DMS 273 (cell line): ENCODE measurements around the gene TAF11L10.
A peak's percentile ranks its signal among the peaks of the same experiment; 100 is the strongest.
"Not testable (repeated sequence)": the region's sequence is repeated elsewhere in the genome, so short reads cannot be mapped to it uniquely, and the experiment has no call there.

Experiments used
- DNase-seq: peaks from one replicate; lab custom pipeline; 2025; ENCODE audit not compliant: unreplicated experiment; lab: John Stamatoyannopoulos, UW

TAF11L10 gene

DNA sequence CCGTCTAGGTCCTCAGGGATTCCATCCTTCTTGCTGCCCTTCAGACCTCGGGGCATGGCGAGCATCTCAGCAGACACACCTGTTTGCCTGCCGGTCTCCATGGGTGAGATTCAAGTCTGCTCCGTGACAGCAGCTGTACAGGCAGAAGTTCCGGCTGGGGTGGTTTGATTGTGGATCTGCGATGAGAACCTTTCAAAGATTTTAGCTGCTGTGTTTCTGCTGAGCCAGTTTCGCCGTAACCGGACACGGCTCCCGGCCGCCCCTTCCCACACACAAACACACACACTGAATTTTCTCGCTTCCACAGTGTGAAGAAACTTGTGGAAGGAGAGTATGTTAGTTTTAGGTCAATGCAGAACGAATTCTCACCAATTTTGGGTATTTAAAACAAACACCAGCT lies at the start of gene TAF11L10:
Gene TAF11L10, minus strand, starts transcription at position 101 of the 400 bp plus-strand sequence.
- not testable (repeated sequence) for DNase-seq

DNA sequence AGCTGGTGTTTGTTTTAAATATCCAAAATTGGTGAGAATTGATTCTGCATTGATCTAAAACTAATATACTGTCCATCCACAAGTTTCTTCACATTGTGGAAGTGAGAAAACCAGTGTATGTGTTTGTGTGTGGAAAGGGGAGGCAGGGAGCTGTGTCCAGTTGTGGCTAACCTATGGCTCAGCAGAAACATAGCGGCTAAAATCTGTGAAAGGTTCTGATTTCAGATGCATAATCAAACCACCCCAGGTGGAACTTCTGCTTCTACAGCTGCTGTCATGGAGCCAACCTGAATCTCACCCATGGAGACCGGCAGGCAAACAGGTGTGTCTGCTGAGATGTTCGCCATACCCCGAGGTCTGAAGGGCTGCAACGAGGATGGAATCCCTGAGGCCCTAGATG lies 36.5 kb upstream of the TAF11L10 start, which contains the start of gene TAF11L14:
Gene TAF11L14, plus strand, starts transcription at position 301 of the 400 bp plus-strand sequence.
- DNase-seq = no peak

DNA sequence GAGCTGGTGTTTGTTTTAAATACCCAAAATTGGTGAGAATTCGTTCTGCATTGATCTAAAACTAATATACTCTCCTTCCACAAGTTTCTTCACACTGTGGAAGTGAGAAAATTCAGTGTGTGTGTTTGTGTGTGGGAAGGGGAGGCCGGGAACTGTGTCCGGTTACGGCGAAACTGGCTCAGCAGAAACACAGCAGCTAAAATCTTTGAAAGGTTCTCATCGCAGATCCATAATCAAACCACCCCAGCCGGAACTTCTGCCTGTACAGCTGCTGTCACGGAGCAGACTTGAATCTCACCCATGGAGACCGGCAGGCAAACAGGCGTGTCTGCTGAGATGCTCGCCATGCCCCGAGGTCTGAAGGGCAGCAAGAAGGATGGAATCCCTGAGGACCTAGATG lies 34.2 kb upstream of the TAF11L10 start, which contains the start of gene TAF11L13:
Gene TAF11L13, plus strand, starts transcription at position 301 of the 400 bp plus-strand sequence.
- DNase-seq = not testable (repeated sequence)

DNA sequence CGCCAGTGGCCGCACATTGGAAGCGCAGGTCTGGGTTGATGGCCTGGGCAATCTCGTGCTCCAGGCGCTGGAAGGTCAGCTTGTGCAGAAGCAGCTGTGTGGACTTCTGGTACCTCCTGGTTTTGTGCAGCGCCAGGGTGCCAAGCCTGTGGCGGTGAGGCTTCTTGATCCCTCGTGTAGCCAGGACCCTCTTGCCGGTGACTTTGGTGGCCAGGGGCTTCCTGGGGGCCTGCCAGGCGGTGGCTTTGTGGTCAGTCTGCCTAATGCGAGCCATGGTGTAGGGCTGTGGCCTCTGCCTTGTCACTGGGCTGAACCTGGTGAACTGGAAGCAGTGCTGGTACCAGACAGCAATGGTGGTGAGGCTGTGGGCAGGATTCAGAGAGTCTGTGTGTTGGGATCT lies 28.1 kb upstream of the TAF11L10 start:
- DNase-seq = no peak

DNA sequence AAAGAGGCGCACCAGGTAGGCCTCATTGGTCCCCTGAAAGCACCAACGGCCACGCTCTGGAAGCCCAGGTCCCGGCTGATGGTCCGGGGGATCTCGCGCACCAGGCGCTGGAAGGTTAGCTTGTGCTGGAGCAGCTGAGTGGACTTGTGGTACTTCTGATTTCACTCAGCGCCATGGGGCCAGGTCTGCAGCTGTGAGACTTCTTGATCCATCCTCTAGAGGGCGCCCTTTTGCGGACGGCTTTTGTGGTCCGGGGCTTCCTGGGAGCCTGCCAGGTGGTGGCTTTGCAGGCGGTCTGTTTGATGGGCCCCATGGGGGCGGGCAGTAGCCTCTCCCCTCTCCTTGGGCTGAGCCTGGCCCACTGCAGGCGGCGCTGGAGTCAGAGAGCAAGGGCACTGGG lies 23.0 kb upstream of the TAF11L10 start:
- DNase-seq = peak; percentile 5

DNA sequence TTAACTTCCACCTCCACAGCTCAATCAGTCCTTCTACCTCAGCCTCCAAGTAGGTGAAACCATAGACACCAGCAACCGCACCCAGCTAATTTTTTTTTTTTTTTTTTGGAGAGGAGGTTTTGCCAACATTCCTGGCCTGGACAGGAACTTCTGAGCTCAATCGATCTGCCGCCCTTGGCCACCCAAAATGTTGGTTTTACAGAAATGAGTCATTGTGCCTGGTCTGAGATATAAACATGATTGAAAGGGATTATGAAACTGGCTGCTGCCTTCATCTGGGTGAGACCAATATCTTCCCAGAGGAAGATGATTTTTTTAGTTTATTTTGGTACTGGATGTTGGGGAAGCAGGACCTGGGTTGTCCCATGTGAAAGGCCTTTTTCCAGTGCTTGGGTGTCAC lies 21.7 kb upstream of the TAF11L10 start:
- no peak for DNase-seq

DNA sequence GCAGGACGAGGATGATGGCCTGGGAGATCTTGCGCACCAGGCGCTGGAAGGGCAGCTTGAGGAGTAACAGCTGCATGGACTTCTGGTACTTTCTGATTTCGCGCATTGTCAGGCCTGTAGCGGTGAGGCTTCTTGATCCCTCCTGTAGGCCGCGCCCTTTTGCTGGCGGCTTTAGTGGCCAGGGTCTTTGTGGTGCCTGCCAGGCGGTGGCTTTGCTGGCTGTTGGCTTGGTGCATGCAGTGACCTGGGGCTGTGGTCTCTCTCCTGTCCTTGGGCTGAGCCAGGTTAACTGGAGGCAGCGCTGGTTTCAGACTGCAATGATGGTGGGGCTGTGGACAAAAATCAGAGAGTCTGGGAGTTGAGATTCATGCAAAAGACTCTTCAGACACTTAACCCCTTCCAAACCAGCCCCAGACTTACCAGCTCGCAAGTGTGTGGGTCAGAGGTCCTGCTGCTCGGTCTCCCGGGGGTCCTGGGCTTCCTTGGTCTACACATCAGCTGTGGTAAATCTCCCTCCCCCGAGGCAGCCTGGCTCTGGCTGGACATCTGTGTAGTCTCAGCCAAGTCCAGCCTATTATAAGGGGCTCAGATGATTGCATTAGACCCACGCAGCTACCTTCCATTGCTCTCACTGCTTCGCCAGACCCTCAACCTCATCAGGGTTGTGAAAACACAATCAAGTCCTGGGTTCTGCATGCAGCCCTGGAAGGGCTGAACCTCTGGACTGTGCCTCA lies 17.4 kb upstream of the TAF11L10 start:
- DNase-seq = no peak

DNA sequence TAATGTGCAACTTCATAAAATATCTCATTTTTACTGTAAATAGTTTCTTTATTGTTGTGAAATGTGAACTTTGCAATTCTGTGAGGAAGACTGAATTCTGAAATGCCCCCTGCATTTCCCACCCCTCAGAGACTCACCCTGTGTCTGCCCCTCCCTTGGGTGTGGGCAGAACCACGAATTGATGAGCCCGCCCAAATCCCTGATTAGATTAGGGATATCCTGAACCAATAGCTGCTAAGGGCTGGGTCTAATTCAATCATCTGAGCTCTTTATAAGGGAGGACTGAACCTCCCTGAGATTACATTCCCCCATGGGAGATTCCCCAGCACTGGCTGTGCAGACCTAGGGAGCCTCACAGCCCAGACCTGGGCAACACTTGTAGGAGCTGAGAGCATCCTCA lies 12.5 kb upstream of the TAF11L10 start, which contains the start of gene TAF11L12:
Gene TAF11L12, plus strand, starts transcription at position 301 of the 400 bp plus-strand sequence.
- DNase-seq = not testable (repeated sequence)

DNA sequence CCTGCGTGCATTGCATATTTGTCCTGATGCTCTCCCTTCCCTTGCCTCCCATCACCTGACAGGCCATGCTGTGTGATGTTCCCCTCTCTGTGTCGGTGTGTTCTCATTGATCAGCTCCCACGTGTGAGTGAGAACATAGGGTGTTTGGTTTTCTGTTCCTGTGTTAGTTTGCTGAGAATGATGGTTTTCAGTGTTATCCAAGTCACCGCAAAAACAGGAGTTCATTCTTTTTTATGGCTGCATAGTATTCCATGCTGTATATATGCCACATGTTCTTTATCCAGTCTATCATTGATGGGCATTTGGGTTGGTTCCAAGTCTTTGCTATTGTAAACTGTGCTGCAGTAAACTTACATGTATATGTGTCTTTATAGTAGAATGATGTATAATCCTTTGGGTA lies 9.8 kb upstream of the TAF11L10 start:
- DNase-seq = not testable (repeated sequence)

DNA sequence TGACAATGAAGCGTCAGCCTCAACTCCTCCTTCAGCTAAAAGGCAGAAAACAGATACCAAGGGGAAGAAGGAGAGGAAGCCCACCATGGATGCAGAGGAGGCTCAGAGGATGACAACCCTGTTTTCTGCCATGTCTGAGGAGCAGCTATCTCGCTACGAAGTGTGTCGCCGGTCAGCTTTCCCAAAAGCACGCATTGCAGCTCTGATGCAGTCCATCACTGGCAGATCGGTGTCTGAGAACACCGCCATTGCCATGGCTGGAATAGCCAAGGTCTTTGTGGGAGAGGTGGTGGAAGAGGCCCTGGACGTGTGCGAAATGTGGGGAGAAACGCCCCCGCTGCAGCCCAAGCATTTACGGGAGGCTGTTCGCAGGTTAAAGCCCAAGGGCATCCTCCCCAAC lies 7.3 kb upstream of the TAF11L10 start:
- no peak for DNase-seq

DNA sequence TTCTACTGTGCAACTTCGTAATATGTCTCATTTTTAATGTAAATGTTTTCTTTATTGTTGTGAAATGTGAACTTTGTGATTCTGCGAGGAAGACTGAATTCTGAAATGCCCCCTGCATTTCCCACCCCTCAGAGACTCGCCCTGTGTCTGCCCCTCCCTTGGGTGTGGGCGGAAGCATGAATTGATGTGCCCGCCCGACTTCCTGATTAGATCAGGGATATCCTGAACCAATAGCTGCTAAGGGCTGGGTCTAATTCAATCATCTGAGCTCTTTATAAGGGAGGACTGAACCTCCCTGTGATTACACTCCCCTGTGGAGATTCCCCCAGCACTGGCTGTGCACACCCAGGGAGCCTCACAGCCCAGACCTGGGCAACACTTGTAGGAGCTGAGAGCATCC lies 6.3 kb upstream of the TAF11L10 start, which contains the start of gene TAF11L11:
Gene TAF11L11, plus strand, starts transcription at position 304 of the 400 bp plus-strand sequence.
- DNase-seq = not testable (repeated sequence)

DNA sequence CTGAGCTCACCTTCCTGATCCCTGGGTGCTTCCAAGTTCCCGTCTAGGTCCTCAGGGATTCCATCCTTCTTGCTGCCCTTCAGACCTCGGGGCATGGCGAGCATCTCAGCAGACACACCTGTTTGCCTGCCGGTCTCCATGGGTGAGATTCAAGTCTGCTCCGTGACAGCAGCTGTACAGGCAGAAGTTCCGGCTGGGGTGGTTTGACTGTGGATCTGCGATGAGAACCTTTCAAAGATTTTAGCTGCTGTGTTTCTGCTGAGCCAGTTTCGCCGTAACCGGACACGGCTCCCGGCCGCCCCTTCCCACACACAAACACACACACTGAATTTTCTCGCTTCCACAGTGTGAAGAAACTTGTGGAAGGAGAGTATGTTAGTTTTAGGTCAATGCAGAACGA lies 3.4 kb downstream of the TAF11L10 start, which contains the start of gene TAF11L9:
Gene TAF11L9, minus strand, starts transcription at position 140 of the 400 bp plus-strand sequence.
- not testable (repeated sequence) for DNase-seq

DNA sequence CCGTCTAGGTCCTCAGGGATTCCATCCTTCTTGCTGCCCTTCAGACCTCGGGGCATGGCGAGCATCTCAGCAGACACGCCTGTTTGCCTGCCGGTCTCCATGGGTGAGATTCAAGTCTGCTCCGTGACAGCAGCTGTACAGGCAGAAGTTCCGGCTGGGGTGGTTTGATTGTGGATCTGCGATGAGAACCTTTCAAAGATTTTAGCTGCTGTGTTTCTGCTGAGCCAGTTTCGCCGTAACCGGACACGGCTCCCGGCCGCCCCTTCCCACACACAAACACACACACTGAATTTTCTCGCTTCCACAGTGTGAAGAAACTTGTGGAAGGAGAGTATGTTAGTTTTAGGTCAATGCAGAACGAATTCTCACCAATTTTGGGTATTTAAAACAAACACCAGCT lies 6.8 kb downstream of the TAF11L10 start, which contains the start of gene TAF11L8:
Gene TAF11L8, minus strand, starts transcription at position 101 of the 400 bp plus-strand sequence.
- not testable (repeated sequence) for DNase-seq

DNA sequence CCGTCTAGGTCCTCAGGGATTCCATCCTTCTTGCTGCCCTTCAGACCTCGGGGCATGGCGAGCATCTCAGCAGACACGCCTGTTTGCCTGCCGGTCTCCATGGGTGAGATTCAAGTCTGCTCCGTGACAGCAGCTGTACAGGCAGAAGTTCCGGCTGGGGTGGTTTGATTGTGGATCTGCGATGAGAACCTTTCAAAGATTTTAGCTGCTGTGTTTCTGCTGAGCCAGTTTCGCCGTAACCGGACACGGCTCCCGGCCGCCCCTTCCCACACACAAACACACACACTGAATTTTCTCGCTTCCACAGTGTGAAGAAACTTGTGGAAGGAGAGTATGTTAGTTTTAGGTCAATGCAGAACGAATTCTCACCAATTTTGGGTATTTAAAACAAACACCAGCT lies 12.0 kb downstream of the TAF11L10 start, which contains the start of gene TAF11L7:
Gene TAF11L7, minus strand, starts transcription at position 101 of the 400 bp plus-strand sequence.
- DNase-seq = not testable (repeated sequence)
